Measurements from ENCODE around the gene TAF4B. TPM values are rescaled to one million over a fixed set of nuclear protein-coding genes. Genes with fewer than 3 reads are reported as not detected.
A peak's percentile ranks its signal among the peaks of the same experiment; 100 is the strongest.
"Not testable (repeated sequence)": the region's sequence is repeated elsewhere in the genome, so short reads cannot be mapped to it uniquely, and the experiment has no call there.

TAF4B gene
- polyA plus RNA-seq, 3 donors: 4.6 to 6.0 (median 5.0) TPM

DNA sequence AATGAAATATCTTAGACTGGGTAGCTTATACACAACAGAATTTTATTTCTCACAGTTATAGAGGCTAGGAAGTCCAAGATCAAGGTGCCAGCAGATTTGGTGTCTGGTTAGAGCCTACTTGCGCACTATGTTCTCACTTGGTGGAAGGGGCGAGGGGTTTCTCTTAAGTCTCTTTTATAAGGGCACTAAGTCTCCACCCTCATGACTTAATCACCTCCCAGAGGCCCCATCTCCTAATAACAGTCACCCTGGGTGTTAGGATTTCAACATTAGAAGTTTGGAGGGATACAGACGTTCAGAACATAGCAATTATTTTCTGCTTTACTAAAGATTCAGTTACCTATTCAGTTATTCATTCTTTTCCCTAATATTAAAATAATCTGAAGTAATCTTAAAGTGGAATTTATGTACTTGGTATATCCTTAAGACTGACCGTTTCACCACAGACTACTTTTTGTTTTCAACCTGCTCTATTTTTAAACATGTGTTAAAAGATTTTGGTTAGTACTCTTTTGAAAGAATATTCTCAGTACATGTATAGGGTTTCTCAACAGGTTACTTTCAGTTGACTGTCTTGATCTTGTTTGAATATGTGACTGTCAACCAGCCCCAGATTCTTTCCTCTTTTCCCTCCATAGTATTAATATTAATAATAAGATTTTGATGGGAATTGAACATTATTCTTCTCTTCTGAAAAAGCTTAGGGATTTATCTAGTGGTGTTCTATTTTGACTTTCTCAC lies 130.0 kb downstream of the TAF4B start:
- no peak for DNase-seq (ENCODE audit: extremely low read depth in 1 of 11, low read depth in 9 of 11, low spot score in 4 of 11)

DNA sequence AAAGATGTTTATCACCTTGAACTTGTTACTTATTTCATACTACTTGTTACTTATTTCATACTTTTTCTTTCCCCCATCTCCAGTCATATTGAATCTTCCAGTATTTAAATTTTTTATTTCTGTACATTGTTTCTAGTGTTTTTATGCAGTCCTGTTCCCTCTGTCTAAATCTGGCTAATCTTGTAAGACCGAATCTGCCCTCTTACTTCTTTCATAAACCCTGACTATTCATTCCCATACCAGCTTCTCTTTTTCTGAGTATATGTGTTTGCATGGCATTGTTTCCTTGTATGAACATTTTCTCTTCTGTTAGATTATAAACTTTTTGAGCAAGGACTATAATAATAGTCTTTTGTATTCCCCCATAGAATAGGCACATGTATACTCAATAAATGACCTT lies 131.7 kb downstream of the TAF4B start:
- DNase-seq (ENCODE audit: extremely low read depth in 1 of 11, low read depth in 9 of 11, low spot score in 4 of 11): no peak

DNA sequence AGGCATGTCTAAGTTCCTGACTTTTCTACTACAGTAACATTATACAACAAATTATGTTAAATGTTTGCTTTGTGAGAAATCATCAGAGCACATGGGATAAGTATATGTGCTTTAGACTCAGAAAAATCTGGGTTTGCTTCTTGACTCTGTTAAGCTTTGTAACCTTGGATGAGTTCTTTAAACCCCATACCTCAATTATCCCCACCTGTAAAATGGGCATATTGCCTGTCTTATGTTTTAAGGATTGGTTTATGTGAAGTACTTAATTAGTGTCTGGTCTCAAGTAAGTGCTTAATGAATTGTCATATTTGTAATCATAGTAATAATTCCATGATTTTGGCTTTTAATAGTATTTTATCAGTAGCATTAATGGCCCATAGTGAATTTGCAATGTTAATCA lies 135.8 kb downstream of the TAF4B start:
- no peak for DNase-seq (ENCODE audit: extremely low read depth in 1 of 11, low read depth in 9 of 11, low spot score in 4 of 11)

GRCh38 chr18:26367425-26367824 lies 141.2 kb downstream of the TAF4B start:
- no peak for DNase-seq (ENCODE audit: extremely low read depth in 1 of 11, low read depth in 9 of 11, low spot score in 4 of 11)

DNA sequence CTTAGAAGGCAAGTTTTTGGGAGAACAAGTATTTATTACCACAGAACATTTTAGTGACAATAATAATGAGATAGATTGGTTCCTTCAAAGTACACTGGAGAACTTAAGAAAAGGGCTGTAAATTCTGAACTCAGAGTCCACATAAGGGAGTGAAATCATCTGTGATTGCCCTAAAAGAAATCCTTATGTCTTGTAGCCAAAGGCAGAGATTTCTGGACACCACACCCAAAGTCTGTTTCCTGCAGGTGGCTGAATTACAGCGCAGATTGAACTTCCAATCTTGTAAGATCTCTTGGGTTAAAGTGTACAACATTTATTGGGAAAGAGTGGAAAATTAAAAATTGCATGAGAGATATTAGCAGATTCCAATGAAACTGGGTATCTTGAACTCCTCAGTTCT lies 143.8 kb downstream of the TAF4B start:
- no peak for DNase-seq (ENCODE audit: extremely low read depth in 1 of 11, low read depth in 9 of 11, low spot score in 4 of 11)

DNA sequence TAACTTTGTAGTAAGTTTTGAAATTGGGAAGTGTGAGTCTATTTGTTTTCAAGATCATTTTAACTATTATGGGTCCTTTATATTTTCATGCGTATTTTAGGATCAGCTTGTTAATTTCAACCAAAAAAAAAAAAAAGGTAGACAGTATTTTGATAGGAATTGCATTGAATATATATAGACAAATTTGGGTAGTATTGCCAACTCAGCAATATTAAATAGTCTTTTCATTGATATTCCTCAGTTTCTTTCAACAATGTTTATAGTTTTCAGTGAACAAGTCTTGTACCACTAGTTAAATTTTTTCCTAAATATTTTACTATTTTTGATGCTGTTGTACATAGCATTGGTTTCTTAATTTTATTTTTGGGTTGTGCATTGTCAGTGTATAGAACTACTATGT lies 149.9 kb downstream of the TAF4B start:
- no peak for DNase-seq (ENCODE audit: extremely low read depth in 1 of 11, low read depth in 9 of 11, low spot score in 4 of 11)

GRCh38 chr18:26378701-26379100 lies 152.5 kb downstream of the TAF4B start:
- DNase-seq (ENCODE audit: extremely low read depth in 1 of 11, low read depth in 9 of 11, low spot score in 4 of 11): no peak

DNA sequence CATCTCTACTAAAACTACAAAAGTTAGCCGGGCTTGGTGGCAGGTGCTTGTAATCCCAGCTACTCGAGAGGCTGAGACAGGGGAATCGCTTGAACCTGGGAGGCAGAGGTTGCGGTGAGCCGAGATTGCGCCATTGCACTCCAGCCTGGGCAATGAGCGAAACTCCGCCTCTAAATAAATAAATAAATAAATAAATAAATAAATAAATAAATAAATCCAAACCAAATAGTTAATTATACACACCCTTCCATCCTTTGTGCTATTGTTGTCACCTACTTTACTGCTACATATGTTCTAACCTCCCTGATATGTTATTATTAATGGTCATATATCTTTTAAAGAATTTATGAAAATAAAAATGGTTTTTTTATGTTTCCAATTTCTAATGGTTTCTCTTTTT lies 155.3 kb downstream of the TAF4B start:
- not testable (repeated sequence) for DNase-seq (ENCODE audit: extremely low read depth in 1 of 11, low read depth in 9 of 11, low spot score in 4 of 11)

GRCh38 chr18:26383454-26384270 lies 157.4 kb downstream of the TAF4B start:
- DNase-seq (ENCODE audit: extremely low read depth in 1 of 11, low read depth in 9 of 11, low spot score in 4 of 11): peak in 5 of 11 donors; percentile 27 to 45 (median 40)

DNA sequence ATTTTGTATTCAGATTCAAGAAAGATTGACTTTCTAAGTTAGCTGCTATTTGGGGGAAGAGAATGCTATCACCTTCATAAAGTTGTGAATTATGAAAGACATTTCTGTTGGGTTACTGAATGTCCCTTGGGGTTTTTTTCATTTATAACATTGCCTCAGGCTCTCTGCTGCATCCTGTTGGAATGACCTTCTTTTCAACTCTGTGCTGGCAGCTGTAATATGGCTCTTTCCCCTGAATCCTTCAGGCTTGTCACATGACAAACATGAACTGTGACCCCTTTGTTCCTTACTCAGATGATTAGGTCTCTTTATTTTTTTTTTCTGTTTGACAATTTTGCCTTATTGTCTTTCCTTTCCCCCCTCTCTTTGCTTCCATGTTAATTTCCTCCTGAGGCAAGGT lies 159.8 kb downstream of the TAF4B start:
- DNase-seq (ENCODE audit: extremely low read depth in 1 of 11, low read depth in 9 of 11, low spot score in 4 of 11): peak in 8 of 11 donors; percentile 29 to 67 (median 52)

DNA sequence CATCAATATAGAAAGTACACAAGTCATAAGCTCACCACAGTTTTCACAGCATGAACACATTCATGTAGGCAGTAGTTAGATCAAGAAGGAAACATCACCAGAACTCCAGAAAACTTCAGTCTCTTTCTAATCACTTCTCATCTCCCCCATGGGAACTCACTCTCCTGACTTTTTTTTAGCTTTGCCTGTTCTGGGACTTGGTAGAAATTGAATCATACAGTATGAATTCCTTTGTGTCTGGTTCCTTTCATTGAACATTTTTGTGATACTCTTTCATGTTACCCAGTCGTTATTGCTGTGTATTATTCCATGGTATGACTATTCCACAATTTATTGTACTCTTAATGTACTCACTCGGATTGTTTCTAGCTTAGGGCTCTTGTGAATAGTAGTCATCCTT lies 160.2 kb downstream of the TAF4B start:
- DNase-seq (ENCODE audit: extremely low read depth in 1 of 11, low read depth in 9 of 11, low spot score in 4 of 11): no peak

GRCh38 chr18:26394047-26394654 lies 167.9 kb downstream of the TAF4B start:
- DNase-seq (ENCODE audit: extremely low read depth in 1 of 11, low read depth in 9 of 11, low spot score in 4 of 11): no peak

DNA sequence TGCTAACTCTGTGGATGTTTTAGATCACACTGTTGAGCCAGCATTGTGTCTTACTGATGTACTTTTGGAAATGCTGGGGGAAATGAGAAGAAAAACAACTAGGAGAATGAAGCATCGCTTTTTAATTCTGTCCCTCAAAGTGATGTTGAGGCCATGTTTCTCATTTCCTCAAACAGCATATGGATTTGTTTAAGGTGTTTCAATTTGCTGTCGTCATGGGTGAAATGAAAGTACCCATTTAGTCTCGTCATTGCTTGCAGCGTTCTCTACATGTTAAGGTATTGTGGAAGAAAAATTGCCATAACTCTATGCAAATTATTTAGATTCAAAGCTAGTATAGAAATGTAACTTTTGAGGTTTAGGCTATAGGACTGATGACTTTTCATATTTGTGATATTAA lies 170.8 kb downstream of the TAF4B start:
- no peak for DNase-seq (ENCODE audit: extremely low read depth in 1 of 11, low read depth in 9 of 11, low spot score in 4 of 11)

- DNase-seq (ENCODE audit: extremely low read depth in 1 of 11, low read depth in 9 of 11, low spot score in 4 of 11): no peak
These were observed 177.2 kb downstream of the TAF4B start for GRCh38 chr18:26403491-26403890.

GRCh38 chr18:26405190-26405801 lies 179.1 kb downstream of the TAF4B start:
- DNase-seq (ENCODE audit: extremely low read depth in 1 of 11, low read depth in 9 of 11, low spot score in 4 of 11): peak in 1 of 11 donors; percentile 37

DNA sequence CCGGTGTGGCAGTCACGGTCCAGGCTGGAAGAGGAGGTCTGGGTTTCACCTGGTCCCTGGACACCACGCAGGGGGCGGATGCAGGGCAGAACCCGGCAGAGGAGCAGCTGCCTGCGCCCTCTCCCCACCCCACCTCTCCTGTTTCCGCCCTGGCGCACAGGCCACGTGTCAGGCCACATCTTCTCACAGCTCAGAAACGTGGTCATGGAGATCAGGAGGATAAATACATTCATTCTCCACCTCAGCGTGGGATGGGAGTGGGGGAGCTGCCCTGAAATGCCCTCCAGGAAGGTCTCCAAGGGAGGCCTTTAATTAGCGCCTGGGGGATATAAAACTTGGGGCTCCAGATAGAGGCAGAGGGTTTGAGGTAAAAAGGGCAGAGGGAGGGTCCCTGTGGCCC lies 180.1 kb downstream of the TAF4B start:
- DNase-seq (ENCODE audit: extremely low read depth in 1 of 11, low read depth in 9 of 11, low spot score in 4 of 11): no peak

DNA sequence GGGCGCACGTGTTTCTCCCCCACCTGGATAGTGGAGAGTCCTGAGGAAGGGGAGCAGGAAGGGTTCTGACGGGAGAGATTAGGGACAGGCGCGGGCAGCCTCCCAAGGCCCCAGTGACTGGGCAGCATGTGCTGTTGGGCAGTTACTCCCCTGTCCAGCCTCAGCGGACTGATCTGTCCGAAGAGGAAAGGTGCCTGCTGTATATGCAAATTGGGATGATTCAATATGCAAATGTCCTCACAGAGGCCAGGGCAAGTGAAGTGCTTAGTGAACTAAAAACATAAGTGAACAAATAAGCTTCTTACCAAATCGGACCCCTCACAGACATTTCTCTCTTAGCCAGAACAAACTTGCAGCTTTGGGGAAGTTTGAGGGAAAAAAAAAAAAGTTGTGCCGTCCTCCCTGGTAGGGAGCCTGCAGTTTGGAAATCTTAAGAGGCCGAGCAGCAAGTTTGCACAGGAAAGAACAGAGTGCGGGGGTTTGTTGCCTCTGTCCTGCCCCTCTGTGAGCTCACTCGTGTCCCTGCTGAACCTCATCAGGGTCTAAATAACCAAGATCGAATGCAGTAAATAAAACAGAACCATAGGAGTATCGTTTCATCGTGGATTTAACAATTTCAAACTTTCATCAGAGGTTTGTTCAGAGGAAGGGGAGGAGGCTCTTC lies 180.7 kb downstream of the TAF4B start:
- no peak for DNase-seq (ENCODE audit: extremely low read depth in 1 of 11, low read depth in 9 of 11, low spot score in 4 of 11)

DNA sequence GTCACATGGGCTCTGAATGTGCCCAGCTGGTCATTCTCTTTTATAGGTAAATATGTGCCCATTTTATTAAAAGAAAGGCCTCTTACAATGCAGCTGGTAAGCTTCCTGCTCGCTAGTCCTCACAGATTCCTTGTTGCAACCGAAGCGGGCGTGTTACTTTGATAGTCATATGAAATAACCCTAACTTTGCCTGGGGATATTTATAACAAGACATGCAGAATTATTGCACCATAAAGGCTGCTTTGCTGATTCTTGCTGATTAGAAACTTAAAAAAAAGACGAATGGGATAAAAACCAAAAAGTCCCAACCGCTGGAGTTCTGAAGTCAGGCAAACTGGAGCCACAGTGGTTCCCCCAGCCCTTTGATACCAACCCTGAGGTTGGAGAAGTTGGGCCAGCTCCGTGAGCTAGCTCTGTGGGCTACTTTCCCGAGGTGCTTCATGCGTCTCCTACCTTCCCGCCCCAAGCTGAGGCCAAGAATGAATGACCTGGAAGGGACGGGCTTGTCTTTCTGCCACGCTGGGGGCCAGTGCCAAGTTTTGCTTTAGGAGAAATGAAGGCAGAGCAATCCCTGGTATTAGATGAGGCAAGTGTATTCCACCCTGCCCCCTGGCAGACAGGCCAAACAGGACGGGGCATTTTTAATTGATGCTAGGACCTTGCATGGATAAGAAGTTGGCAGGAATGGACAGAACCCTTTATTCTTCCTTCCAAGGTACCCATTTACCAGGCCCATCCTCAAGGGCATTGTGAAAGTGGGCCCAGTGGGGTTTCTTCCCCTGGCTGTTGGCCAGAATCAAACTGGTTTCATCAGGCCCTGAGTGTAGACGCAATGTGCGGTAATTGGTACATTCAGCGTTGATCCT lies 181.7 kb downstream of the TAF4B start:
- no peak for DNase-seq (ENCODE audit: extremely low read depth in 1 of 11, low read depth in 9 of 11, low spot score in 4 of 11)

Data from renal cortex interstitium (tissue), 11 donors.